Measurements from ENCODE around the gene MUC6.

Gene MUC6

DNA sequence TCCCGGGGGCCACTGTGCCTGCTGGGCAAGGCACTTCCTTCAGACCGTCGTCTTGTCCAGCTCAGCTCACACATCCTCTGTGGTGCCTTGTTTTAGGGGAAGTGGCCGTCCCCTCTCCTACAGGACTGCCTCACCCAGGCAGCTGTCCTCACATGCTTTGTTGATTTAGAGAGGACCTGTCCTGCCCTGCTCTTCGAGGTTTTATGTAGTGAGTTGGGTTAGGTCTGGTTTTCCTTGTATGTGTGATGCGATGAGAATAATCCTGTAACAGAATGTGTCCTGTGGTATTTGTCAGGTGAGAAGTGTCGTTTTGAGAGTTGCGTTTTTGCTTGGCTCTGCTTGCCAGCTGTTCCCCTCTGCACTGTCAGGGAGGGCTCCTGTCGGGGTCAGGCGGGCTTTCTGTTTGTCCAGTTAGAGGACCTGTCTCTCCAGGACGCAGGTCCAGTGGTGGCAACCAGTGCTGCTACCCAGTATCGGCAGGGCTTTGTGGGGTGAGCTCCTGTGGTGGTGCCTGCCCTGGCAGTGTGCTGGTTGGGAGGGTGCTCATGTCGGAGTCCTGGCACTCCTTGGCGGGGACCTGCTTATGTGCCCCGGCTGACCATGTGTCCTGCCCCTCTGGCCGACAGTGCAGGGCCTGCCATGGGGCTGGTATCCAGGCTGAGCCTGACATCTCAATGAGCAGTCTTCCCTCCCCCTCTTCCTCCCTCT is 41.3 kb downstream of the MUC6 start:
- TF ChIP-seq, protein P1, sequence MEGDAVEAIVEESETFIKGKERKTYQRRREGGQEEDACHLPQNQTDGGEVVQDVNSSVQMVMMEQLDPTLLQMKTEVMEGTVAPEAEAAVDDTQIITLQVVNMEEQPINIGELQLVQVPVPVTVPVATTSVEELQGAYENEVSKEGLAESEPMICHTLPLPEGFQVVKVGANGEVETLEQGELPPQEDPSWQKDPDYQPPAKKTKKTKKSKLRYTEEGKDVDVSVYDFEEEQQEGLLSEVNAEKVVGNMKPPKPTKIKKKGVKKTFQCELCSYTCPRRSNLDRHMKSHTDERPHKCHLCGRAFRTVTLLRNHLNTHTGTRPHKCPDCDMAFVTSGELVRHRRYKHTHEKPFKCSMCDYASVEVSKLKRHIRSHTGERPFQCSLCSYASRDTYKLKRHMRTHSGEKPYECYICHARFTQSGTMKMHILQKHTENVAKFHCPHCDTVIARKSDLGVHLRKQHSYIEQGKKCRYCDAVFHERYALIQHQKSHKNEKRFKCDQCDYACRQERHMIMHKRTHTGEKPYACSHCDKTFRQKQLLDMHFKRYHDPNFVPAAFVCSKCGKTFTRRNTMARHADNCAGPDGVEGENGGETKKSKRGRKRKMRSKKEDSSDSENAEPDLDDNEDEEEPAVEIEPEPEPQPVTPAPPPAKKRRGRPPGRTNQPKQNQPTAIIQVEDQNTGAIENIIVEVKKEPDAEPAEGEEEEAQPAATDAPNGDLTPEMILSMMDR (IDR thresholded peaks at IDR 0.05), result no peak

DNA sequence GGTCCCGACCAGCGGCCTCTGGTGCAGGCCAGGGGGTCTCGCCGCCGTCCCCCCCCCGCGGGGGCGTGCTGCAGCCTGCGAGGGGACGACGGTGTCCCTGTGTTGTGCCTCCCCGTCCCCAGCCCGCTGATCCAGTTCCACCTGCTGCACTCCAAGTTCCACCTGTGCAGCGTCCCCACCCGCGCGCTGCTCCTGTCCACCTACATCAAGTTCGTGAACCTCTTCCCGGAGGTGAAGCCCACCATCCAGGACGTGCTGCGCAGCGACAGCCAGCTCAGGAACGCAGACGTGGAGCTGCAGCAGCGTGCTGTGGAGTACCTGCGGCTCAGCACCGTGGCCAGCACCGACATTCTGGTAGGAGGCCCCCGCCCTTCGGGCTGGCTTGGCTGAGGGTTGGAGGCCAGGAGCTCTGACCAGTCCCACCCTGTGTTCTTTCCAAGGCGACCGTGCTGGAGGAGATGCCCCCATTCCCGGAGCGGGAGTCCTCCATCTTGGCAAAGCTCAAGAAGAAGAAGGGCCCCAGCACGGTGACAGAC is 42.8 kb downstream of the MUC6 start:
- TF ChIP-seq, protein P1 (IDR thresholded peaks at IDR 0.05), result no peak

DNA sequence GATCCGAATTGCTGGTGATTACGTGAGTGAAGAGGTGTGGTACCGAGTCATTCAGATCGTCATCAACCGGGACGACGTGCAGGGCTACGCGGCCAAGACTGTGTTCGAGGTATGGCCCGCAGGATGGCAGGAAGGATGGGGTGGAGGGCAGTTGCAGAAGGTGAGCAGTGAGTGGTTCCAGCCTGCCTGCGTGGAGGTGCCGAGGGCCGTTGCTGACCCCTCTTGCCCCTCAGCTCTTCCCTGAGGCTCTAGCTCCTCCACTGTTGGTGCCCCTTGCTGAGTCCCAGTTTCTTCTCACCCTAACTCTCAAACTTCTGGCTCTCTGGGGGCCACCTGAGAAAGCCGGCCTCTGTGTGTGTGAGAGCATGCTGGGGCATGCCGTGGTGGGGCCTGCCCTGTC is 43.9 kb downstream of the MUC6 start:
- TF ChIP-seq, protein P1 (IDR thresholded peaks at IDR 0.05), result no peak

DNA sequence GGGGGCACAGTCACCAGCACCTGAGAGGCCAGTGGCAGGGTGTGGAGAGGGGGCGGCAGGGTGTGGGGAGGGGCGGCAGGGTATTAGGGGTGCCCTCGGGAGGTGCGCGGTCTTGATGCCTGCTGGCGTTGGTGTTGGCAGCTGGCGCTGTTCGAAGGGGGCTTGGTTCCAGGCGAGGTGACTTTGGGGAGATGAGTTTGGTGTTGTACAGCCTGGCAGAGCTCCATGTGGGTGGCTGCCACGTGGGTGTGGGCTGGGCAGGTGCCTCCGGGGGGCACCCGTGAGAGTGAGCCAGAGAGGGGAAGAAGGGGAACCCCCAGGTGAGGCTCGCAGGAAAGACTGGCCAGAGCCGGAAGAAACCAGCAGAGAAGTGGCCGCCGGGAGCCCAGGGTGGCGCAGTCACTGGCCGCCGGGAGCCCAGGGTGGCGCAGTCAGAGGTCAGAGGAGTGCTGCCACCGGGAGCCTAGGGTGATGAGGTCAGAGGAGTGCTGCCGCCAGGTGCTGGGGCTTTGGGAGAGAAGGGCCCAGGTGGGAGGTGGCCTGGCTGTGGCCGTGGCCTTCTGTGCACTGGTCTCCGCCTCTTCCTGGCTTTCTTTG is 44.7 kb downstream of the MUC6 start:
- TF ChIP-seq, protein P1 (IDR thresholded peaks at IDR 0.05), result no peak

DNA sequence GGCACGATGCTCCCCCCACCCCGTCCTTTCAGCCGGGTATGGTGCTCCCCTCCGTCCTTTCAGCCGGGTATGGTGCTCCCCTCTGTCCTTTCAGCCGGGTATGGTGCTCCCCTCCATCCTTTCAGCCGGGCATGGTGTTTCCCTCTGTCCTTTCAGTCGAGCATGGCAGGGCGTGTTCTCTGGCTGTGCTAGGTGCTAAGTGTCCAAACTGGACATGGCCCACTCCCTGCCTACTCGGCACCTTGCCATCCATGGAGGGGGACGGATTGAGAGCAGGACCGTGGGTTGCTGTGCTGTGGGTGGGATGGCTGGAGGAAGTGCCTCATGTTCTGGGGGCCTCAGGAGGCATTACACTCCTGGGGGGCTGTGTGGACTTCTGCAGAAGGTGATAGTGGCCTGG is 45.5 kb downstream of the MUC6 start:
- TF ChIP-seq, protein P1 (IDR thresholded peaks at IDR 0.05), result no peak

DNA sequence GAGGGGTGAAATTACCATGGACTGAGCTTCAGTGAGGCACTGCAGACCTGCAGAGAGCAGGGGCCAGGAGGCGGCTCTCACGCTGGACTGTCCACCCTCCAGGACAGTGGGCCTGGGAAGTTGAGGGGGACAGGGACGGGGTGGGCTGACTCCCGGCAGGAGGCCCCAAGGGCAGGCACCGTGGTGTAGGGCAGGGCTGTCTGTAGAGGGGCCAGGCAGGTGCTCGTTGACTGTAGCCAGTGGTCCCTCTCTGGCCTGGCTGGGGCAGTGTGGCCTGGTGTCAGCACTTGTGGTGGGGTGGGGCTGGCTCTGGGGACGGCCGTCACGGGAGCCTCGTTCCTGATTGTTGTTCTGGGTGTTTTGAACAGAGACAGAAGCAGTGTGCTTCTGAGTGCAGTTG is 46.4 kb downstream of the MUC6 start:
- TF ChIP-seq, protein P1 (IDR thresholded peaks at IDR 0.05), result no peak

DNA sequence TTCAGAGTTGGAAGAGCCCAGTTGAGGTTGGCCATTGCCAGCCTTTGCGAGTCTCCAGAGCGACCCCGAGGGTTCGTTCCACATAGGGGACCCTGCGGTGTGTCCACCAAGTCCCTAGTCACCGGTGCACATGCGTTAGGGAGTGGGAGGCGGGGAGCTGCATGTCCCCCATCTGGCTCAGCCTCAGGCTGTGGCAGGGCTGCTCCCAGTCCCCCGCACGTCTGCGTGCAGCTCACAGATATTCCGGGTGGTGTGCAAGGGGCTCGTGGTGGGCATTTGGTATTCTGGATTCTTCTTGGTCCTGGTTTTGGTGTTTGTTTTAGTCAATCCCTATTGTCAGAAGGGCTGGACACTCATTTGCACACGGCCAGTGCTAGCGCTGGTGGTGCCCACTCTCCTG is 48.8 kb downstream of the MUC6 start:
- TF ChIP-seq, protein P1 (IDR thresholded peaks at IDR 0.05), result no peak

Measured in LNCAP (cell line).